MCF 10A (cell line): ENCODE results near the gene NEK6. TPM values are rescaled to one million over a fixed set of nuclear protein-coding genes. Genes with fewer than 3 reads are reported as not detected.

Source experiments
- BruUV-seq: library from RNA; stranded (reverse); fragments of 400-500 nt; replicated peaks from 2 replicates; lab custom pipeline; 2021; lab: Mats Ljungman, UMichigan
- CTCF ChIA-PET: fragments of 300-600 bp; sonication (Branson Sonifier 250); formaldehyde crosslinking; extraction: SDS; loops from one replicate; lab custom pipeline; 2021; ENCODE audit warnings: antibody characterized with exemption, inconsistent platforms; lab: Yijun Ruan, JAX
- POLR2A ChIA-PET: fragments of 300-600, 350-650 bp; sonication (Branson Sonifier 250); formaldehyde crosslinking; extraction: SDS; loops from one replicate; lab custom pipeline; 2020; ENCODE audit warnings: antibody characterized with exemption, inconsistent platforms; lab: Yijun Ruan, JAX
- DNase-seq: peaks from one replicate; pipeline ENCODE4 v3.0.0-alpha.2; 2018; ENCODE audit not compliant: unreplicated experiment
- H3K27ac Mint-ChIP-seq: one replicate; pipeline ENCODE4 v1.8.0; 2022; ENCODE audit warnings: mild to moderate bottlenecking, low read depth, mixed read lengths; ENCODE audit not compliant: unreplicated experiment
- H3K27me3 Mint-ChIP-seq: one replicate; pipeline ENCODE4 v1.8.0; 2022; ENCODE audit warnings: mixed read lengths; ENCODE audit not compliant: insufficient read depth, unreplicated experiment
- H3K36me3 Mint-ChIP-seq: one replicate; pipeline ENCODE4 v1.8.0; 2022; ENCODE audit warnings: mild to moderate bottlenecking, moderate library complexity, mixed read lengths; ENCODE audit not compliant: insufficient read depth, unreplicated experiment
- H3K4me1 Mint-ChIP-seq: one replicate; pipeline ENCODE4 v1.8.0; 2022; ENCODE audit warnings: mixed read lengths; ENCODE audit not compliant: insufficient read depth, unreplicated experiment
- H3K4me3 Mint-ChIP-seq: one replicate; pipeline ENCODE4 v1.8.0; 2022; ENCODE audit warnings: mild to moderate bottlenecking, moderate library complexity, mixed read lengths; ENCODE audit not compliant: unreplicated experiment
- H3K9me3 Mint-ChIP-seq: one replicate; pipeline ENCODE4 v1.8.0; 2022; ENCODE audit warnings: mixed read lengths; ENCODE audit not compliant: unreplicated experiment
- intact Hi-C: fragments of 100-400 bp; cut with micrococcal nuclease; formaldehyde crosslinking; loops from 2 replicates; pipeline ENCODE4 v1.14.1; 2022
- total RNA-seq: library from RNA; stranded (reverse); gene quantifications from 2 replicates; pipeline ENCODE4 v1.2.3, GENCODE V29; 2022
- TF ChIP-seq, protein P1 (sequence below): fragments of 200-600 bp; IDR thresholded peaks from one replicate; pipeline ENCODE4 v1.8.0; 2022; ENCODE audit warnings: antibody characterized with exemption, mild to moderate bottlenecking; ENCODE audit not compliant: unreplicated experiment

The NEK6 gene
- total RNA-seq, 1 experiment from 2014 or later: 27.5 TPM

DNA sequence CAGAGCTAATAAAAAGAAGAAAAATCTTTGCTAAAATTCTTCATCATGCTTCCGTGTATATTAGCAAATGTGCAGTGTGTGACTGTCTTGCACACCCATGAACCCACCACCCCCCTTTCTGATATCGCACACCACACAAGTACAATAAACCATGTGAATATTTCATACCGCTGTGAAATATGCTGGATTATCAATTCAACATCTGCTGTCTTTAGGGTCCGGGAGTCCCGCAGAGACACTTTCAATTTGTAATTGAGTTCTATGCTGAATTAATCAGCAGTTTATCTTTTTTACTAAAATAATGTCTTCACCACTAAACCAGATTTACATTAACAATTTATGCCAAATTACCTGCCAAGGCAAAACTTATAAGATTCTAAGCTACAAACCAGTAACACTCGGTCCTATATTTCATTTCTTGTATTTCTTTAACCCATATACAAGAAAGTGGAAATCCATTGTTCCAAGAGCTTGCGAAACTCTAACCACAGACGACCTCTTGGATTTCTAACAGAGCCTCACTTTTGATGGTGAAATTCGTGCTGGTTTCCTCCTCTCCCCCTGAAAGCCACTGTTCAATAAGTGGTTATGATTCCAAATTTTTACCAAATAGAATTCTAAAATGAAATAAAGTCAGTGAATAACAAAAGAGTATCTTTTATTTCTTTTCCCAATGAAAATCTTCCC is 113.3 kb downstream of the NEK6 start:
- no TSS peak for BruUV-seq
- ChIA-PET POLR2A (interaction anchor here (0.7 to 1.7 kb wide), 5 partner anchors 15 to 498 kb away, joined by 3 to 8 read pairs (median 5); no protein-coding TSS in a partner anchor), CTCF (interaction anchor here (0.6 kb wide), 1 partner anchor 164 kb away, joined by 3 read pairs; no protein-coding TSS in a partner anchor)
- Mint-ChIP-seq H3K9me3 (no peaks in the 10 kb centered on the region), H3K36me3 (peaks cover 18% of the 10 kb centered on the region), H3K27me3 (no peaks in the 10 kb centered on the region), H3K4me3 (peak overlapping the region; percentile 4), H3K4me1 (peaks cover 38% of the 10 kb centered on the region), H3K27ac (peak overlapping the region; percentile 0)
- TF ChIP-seq, protein P1, sequence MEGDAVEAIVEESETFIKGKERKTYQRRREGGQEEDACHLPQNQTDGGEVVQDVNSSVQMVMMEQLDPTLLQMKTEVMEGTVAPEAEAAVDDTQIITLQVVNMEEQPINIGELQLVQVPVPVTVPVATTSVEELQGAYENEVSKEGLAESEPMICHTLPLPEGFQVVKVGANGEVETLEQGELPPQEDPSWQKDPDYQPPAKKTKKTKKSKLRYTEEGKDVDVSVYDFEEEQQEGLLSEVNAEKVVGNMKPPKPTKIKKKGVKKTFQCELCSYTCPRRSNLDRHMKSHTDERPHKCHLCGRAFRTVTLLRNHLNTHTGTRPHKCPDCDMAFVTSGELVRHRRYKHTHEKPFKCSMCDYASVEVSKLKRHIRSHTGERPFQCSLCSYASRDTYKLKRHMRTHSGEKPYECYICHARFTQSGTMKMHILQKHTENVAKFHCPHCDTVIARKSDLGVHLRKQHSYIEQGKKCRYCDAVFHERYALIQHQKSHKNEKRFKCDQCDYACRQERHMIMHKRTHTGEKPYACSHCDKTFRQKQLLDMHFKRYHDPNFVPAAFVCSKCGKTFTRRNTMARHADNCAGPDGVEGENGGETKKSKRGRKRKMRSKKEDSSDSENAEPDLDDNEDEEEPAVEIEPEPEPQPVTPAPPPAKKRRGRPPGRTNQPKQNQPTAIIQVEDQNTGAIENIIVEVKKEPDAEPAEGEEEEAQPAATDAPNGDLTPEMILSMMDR: no peak
- DNase-seq: peak; percentile 75
- intact Hi-C loops: no loop called here

DNA sequence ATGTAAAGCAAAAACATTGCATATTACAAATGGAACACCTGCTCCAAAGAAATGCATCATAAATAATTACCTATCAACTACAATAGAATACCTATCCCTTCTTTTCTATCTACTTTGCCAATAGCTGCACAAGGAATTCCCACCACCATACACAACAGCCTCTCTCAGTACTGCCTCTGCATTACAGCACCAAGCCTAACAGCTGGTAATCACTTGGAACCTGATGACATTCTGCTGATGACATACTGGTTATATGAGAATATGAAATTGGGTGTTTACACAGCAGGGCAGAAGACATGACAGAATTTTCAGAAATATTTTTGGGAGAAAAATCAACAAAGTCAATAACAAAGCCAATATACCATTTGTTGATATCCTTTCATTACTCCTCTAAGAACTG is 114.3 kb downstream of the NEK6 start:
- DNase-seq: no peak
- H3K27ac Mint-ChIP-seq: peak overlapping the region; percentile 0
- ChIA-PET POLR2A (interaction anchor here (0.8 to 1.7 kb wide), 3 partner anchors 17 to 497 kb away, joined by 3 to 6 read pairs (median 5); no protein-coding TSS in a partner anchor), CTCF (interaction anchor here (0.6 kb wide), 1 partner anchor 18 kb away, joined by 4 read pairs; no protein-coding TSS in a partner anchor)
- TF ChIP-seq, protein P1: no peak
- H3K27me3 Mint-ChIP-seq: no peaks in the 10 kb centered on the region
- H3K4me1 Mint-ChIP-seq: peaks cover 29% of the 10 kb centered on the region
- no peaks in the 10 kb centered on the region for H3K9me3 Mint-ChIP-seq
- intact Hi-C loops: no loop called here
- H3K36me3 Mint-ChIP-seq: peaks cover 19% of the 10 kb centered on the region
- no TSS peak for BruUV-seq
- no peak overlapping the region for H3K4me3 Mint-ChIP-seq

DNA sequence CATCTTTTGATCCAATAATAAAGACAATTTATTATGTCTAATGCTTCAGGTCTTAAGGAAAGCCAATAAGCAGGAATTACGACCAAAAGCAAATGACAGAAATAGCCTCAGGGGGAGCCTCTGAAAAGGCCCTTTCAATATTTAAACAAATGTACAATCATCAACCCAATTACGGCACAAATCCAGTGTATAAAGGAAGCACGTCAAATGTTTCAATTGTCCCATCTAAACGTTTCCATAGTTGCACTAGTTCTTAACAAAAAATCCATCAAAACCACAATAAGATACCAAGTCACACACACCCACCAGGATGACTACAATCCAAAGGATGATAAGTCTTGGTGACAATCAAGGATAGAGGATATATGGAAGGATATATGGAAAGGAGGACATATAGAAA is 115.6 kb downstream of the NEK6 start:
- no peaks in the 10 kb centered on the region for H3K27me3 Mint-ChIP-seq
- intact Hi-C loops: no loop called here
- H3K36me3 Mint-ChIP-seq: peaks cover 19% of the 10 kb centered on the region
- CTCF ChIA-PET: no interaction called here
- H3K27ac Mint-ChIP-seq: no peak overlapping the region
- H3K9me3 Mint-ChIP-seq: no peaks in the 10 kb centered on the region
- BruUV-seq: no TSS peak
- H3K4me1 Mint-ChIP-seq: peaks cover 25% of the 10 kb centered on the region
- POLR2A ChIA-PET: no interaction called here
- no peak for DNase-seq
- TF ChIP-seq, protein P1: no peak
- no peak overlapping the region for H3K4me3 Mint-ChIP-seq

DNA sequence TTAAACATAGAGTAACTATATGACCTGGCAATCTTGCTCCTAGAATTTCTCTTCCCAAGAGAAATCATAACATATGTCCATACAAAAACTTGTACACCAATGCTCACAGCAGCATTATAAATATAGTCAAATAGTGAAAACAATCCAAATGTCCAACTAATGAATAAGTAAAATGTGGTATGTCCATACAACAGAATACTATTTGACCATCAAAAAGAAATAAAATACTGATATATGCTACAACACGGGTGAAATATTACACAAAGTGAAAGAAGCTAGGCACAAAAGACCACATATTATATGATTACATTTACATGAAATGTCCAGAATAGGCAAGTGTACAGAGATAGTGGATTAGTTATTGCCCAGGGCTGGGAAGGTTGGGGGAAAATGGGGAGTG is 116.1 kb downstream of the NEK6 start:
- no peaks in the 10 kb centered on the region for H3K9me3 Mint-ChIP-seq
- peaks cover 21% of the 10 kb centered on the region for H3K36me3 Mint-ChIP-seq
- DNase-seq: no peak
- BruUV-seq: no TSS peak
- H3K27ac Mint-ChIP-seq: no peak overlapping the region
- H3K4me1 Mint-ChIP-seq: peaks cover 20% of the 10 kb centered on the region
- no peaks in the 10 kb centered on the region for H3K27me3 Mint-ChIP-seq
- no peak overlapping the region for H3K4me3 Mint-ChIP-seq
- intact Hi-C loops: no loop called here
- POLR2A ChIA-PET: interaction anchor here (1.4 kb wide), 1 partner anchor 19 kb away, joined by 7 read pairs; no protein-coding TSS in a partner anchor
- CTCF ChIA-PET: interaction anchor here (0.6 to 1.8 kb wide), 5 partner anchors 18 to 341 kb away, joined by 3 to 7 read pairs (median 4); no protein-coding TSS in a partner anchor
- TF ChIP-seq, protein P1: no peak
